Smooth muscle cell (in vitro differentiated cells): ENCODE results near the gene PKNOX2. TPM values are rescaled to one million over a fixed set of nuclear protein-coding genes. Genes with fewer than 3 reads are reported as not detected.

Experiments
- DNase-seq: peaks from one replicate; lab custom pipeline; 2025; ENCODE audit not compliant: unreplicated experiment; lab: John Stamatoyannopoulos, UW
- H2AFZ ChIP-seq: fragments of 200-600 bp; sonication (generic); 2 replicates; pipeline ENCODE4 v1.6.0; 2016; ENCODE audit warnings: antibody characterized with exemption, low read depth, mild to moderate bottlenecking
- H3F3A ChIP-seq: fragments of 200-600 bp; sonication (generic); 2 replicates; pipeline ENCODE4 v1.6.0; 2017; ENCODE audit warnings: antibody characterized with exemption, low read depth
- H3K27ac ChIP-seq: fragments of 200-600 bp; sonication (generic); 2 replicates; pipeline ENCODE4 v1.5.1; 2016; ENCODE audit warnings: low read depth, mild to moderate bottlenecking
- H3K27me3 ChIP-seq: fragments of 200-600 bp; sonication (generic); 2 replicates; pipeline ENCODE4 v1.6.1; 2016; ENCODE audit warnings: low read depth, mild to moderate bottlenecking
- H3K36me3 ChIP-seq: fragments of 200-600 bp; sonication (generic); 2 replicates; pipeline ENCODE4 v1.5.1; 2016; ENCODE audit warnings: low read depth
- H3K4me1 ChIP-seq: fragments of 200-600 bp; sonication (generic); 2 replicates; pipeline ENCODE4 v1.5.1; 2016; ENCODE audit warnings: low read depth
- H3K4me2 ChIP-seq: fragments of 200-600 bp; sonication (generic); 2 replicates; pipeline ENCODE4 v1.6.0; 2016; ENCODE audit warnings: mild to moderate bottlenecking
- H3K4me3 ChIP-seq: fragments of 200-600 bp; sonication (generic); 2 replicates; pipeline ENCODE4 v1.5.1; 2016; ENCODE audit warnings: mild to moderate bottlenecking
- H3K79me2 ChIP-seq: fragments of 200-600 bp; sonication (generic); 2 replicates; pipeline ENCODE4 v1.6.0; 2016; ENCODE audit warnings: low read depth, mild to moderate bottlenecking
- H3K9ac ChIP-seq: fragments of 200-600 bp; sonication (generic); 2 replicates; pipeline ENCODE4 v1.6.0; 2016; ENCODE audit warnings: low read depth
- H3K9me3 ChIP-seq: fragments of 200-600 bp; sonication (generic); replicated peaks from 2 replicates; pipeline ENCODE4 v1.5.1; 2016; ENCODE audit warnings: low read depth
- H4K20me1 ChIP-seq: fragments of 200-600 bp; sonication (generic); 2 replicates; pipeline ENCODE4 v1.6.0; 2016; ENCODE audit warnings: low read depth
- CTCF ChIP-seq: fragments of 200-600 bp; sonication (generic); IDR thresholded peaks from 2 replicates; pipeline ENCODE4 v1.5.1; 2017; ENCODE audit warnings: borderline replicate concordance, mild to moderate bottlenecking, antibody characterized with exemption; ENCODE audit not compliant: insufficient read depth, poor library complexity, severe bottlenecking
- WGBS: methylation state at CpG from one replicate; pipeline ENCODE4 v1.1.7; 2016; ENCODE audit warnings: low lambda C conversion rate; 5-methylcytosine and 5-hydroxymethylcytosine counted together
- polyA plus RNA-seq: library from polyadenylated mRNA; unstranded; fragments of >200 nt; fragmentation: Nextera tagmentation; extraction: Ambion mirVana; gene quantifications from 2 replicates; pipeline ENCODE4 v1.2.1, GENCODE V29; 2016
- total RNA-seq: library from RNA; depleted of rRNA; stranded (reverse); fragments of >200 nt; gene quantifications from 2 replicates; pipeline ENCODE4 v1.2.3, GENCODE V29; 2014

PKNOX2 gene
- total and polyA plus RNA-seq, 2 experiments from 2014 or later: 7.2 to 7.9 TPM

DNA sequence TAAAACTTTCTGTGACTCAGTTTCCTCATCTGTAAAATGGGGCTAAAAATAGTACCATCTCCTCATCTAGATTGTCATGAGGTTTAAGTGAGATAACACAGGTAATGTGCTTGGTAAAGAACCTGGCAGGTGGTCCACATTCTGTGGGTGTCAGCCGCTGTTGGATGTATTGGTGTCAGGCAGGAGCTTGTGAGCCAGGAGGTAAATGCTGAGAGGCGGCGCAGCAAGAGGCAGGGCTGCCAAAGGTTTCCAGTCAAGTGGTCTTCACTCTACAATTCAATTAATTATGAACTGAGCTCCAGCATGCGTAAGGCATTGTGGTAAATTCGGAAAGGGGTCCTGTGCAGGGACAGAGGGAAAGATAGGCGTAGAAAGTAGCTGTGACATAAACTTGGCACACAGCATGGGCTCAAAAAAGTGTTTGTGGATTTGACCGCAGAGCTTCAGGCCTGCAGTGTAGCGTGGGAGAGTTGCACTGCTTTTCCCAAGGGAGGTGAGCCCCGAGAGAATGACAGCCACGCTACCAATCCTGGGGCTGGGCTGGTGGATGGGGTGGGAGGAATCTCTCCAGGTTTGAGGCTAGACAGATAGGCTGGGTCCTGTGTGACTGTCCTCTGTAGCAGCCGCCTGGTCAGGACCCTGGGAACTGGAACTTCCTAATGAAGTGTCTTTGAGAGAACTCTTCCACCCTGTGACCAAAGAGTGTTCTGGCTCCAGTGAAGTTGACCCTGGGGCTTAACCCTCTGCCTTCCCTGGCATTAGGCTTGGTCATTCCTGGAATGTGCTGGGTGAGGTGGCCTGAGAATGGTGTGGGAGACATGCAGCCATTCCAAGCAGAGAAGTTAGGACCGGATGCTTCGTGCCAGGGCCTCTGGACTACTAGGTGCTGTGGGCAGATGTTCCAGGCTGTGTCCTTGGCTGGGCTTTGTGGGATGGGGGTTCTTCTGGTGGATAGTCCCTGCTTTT, 209.2 kb downstream of the PKNOX2 start:
- Histone ChIP-seq H3K9ac (no peak overlapping the region), H3K79me2 (no peaks in the 10 kb centered on the region), H3K27ac (no peak overlapping the region), H3K4me3 (no peak overlapping the region), H3K4me1 (peaks cover 21% of the 10 kb centered on the region), H2AFZ (no peak overlapping the region), H3K36me3 (no peaks in the 10 kb centered on the region), H4K20me1 (no peaks in the 10 kb centered on the region), H3K9me3 (no peaks in the 10 kb centered on the region), H3K4me2 (no peak overlapping the region), H3F3A (no peaks in the 10 kb centered on the region), H3K27me3 (no peaks in the 10 kb centered on the region)
- no peak for TF ChIP-seq CTCF
- no peak for DNase-seq
- 95% methylated on average over 13 of the region's 13 CpGs for WGBS

DNA sequence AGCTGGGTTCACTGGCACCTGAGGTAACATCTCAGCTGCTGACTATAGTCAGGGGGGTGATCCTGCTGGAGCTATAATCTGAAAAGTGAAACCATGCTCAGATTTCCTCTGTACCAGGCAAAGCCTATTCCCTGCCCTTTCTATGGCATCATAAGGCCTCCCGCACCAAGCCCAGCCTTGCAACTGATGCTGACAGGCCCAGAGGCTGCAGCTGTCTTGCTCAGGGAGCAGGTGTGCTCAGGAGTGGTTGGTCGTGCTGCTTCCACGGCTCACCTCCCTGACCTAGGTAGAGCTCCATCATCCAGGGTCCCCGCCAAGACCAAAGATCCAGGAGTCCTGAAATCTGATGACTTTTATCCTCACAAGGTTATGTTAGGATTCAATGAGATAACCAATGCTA, 209.8 kb downstream of the PKNOX2 start:
- no peak for DNase-seq
- Histone ChIP-seq H3K4me1 (peaks cover 21% of the 10 kb centered on the region), H3F3A (no peaks in the 10 kb centered on the region), H3K27ac (no peak overlapping the region), H4K20me1 (no peaks in the 10 kb centered on the region), H3K36me3 (no peaks in the 10 kb centered on the region), H3K4me3 (no peak overlapping the region), H3K4me2 (no peak overlapping the region), H3K27me3 (no peaks in the 10 kb centered on the region), H2AFZ (no peak overlapping the region), H3K79me2 (no peaks in the 10 kb centered on the region), H3K9ac (no peak overlapping the region), H3K9me3 (no peaks in the 10 kb centered on the region)
- 93% methylated on average over 4 of the region's 4 CpGs for WGBS
- no peak for TF ChIP-seq CTCF

- no peak overlapping the region for H3K4me2 ChIP-seq
- TF ChIP-seq CTCF: no peak
- H2AFZ ChIP-seq: no peak overlapping the region
- H3K4me3 ChIP-seq: no peak overlapping the region
- no peaks in the 10 kb centered on the region for H3K27me3 ChIP-seq
- no peaks in the 10 kb centered on the region for H3F3A ChIP-seq
- no peak overlapping the region for H3K9ac ChIP-seq
- H3K4me1 ChIP-seq: peaks cover 18% of the 10 kb centered on the region
- WGBS: 68% methylated on average over 6 of the region's 6 CpGs
- no peak for DNase-seq
- H3K36me3 ChIP-seq: no peaks in the 10 kb centered on the region
- no peak overlapping the region for H3K27ac ChIP-seq
- H4K20me1 ChIP-seq: no peaks in the 10 kb centered on the region
- no peaks in the 10 kb centered on the region for H3K79me2 ChIP-seq
- no peaks in the 10 kb centered on the region for H3K9me3 ChIP-seq
These were observed 210.6 kb downstream of the PKNOX2 start for GRCh38 chr11:125375146-125375545.

DNA sequence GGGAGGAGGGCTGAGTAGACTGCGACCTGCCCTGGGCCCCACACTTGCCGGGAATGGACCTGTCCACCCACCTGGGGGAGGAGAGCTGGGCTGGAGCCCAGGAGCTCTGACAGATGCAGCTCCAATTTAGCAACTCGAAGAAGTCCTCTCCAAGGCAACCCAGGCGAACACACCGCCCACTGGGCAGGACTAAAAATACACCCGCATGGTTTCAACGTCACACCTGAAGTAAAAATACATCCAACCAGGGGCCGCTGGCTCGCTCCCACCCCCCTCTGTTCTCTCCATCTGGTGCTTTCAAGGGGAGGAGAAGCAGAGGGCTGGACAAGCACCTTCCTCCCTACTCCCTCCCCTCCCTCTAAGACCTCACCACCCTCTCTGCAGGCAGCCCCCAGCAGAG, 211.6 kb downstream of the PKNOX2 start:
- no peak overlapping the region for H3K9ac ChIP-seq
- H3K79me2 ChIP-seq: no peaks in the 10 kb centered on the region
- no peaks in the 10 kb centered on the region for H3K9me3 ChIP-seq
- H3K4me3 ChIP-seq: no peak overlapping the region
- 86% methylated on average over 9 of the region's 9 CpGs for WGBS
- no peaks in the 10 kb centered on the region for H3K27me3 ChIP-seq
- no peaks in the 10 kb centered on the region for H3F3A ChIP-seq
- no peak for TF ChIP-seq CTCF
- DNase-seq: no peak
- no peaks in the 10 kb centered on the region for H4K20me1 ChIP-seq
- peaks cover 14% of the 10 kb centered on the region for H3K4me1 ChIP-seq
- H3K36me3 ChIP-seq: no peaks in the 10 kb centered on the region
- no peak overlapping the region for H2AFZ ChIP-seq
- no peak overlapping the region for H3K4me2 ChIP-seq
- no peak overlapping the region for H3K27ac ChIP-seq
